ENCODE measurements around the gene RSPH6A.

DNA sequence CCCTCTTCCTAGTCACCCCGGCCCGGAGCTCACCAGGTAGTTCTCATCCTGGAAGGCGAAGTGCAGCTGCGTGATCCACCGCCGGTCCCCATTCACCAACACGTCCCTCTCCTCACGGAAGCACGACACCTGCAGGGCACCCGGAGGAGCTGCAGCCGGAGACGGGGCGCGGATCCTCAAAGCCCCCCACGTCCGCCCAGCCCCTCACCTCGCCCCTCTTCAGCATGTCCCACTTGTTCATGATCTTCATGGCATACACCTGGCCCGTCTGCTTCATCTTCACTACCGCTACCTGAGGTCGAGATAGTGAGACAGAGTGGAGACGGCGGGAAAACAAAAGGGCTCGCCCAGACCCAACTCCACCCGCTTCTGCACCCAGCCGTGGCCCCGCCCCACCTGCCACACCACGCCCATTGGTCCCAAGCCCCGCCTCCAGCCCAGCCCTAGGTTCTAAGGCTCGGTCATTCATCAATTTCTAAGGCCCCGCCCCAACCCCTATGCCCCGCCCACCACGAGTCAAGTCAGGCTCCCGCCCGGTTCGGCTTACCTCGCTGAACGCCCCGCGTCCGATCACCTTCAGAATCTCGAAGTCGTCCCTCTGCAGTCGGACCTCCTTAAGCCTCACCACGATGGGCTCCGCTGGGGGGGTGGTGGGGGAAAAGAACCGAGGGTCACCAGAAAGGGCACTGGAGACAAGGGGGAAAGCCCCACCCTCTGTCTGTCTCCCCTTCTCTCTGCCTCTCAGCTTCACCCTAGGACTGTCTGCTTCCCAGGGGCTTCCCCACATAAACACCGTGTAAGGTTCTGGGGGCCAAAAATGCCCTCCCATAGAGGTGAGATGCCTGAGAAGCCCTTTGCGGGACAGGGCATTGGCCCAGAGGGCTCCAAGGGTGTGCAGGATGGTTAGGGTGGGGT, 35.6 kb downstream of the RSPH6A start:
- TF ChIP-seq MXI1 (conservative IDR thresholded peaks at IDR 0.05; ENCODE audit: poor library complexity, severe bottlenecking): no peak
- peak; percentile 46 for TF ChIP-seq SMC3 (conservative IDR thresholded peaks at IDR 0.05; ENCODE audit: poor library complexity)
